ENCODE results near the gene SERHL2.
"Not testable (repeated sequence)": the region's sequence is repeated elsewhere in the genome, so short reads cannot be mapped to it uniquely, and the experiment has no call there.

Gene SERHL2

DNA sequence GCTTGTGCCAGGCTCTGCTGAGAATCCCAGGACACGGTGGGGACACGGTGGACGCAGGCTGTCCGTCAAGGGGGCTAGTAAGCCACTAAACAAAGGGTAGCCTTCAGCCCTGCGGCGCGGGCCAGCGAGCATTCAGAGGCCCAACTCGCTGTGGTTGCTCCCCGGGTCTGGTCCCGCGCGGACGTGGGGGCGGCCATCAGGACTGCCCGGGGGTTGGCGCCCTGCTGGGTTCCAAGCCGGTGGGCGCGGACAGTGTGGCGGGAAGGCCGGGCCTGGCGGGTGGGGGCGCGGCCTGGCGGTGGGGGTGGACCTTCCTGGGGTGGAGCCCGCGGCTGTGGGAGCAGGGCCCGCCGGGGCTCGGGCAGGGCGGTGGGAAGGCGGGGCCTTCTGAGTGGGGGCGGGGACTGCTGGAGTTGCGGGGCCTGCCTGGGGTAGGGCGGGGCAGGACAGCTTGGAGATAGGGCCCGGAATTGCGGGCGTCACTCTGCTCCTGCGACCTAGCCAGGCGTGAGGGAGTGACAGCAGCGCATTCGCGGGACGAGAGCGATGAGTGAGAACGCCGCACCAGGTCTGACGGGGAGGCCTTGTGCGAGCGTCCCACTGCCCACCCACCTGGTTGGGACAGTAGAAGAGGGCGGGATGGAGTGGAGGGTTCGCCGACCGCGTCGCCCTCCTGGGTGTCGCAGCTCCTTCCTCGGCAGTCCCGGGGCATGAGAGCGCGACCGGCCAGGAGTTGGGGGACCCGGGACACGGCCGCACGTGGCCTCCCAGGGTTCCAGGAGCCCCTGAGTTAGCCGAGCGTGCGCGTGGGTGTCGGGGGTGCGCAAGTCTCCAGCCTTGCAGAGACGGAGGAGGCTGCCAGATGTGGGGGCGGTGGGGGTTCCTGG, at the start of gene SERHL2:
Gene SERHL2 (plus strand): TSS at position 482 of the 887 bp plus-strand sequence. CDS start 65 bp downstream, at position 547.
- no peak for DNase-seq

DNA sequence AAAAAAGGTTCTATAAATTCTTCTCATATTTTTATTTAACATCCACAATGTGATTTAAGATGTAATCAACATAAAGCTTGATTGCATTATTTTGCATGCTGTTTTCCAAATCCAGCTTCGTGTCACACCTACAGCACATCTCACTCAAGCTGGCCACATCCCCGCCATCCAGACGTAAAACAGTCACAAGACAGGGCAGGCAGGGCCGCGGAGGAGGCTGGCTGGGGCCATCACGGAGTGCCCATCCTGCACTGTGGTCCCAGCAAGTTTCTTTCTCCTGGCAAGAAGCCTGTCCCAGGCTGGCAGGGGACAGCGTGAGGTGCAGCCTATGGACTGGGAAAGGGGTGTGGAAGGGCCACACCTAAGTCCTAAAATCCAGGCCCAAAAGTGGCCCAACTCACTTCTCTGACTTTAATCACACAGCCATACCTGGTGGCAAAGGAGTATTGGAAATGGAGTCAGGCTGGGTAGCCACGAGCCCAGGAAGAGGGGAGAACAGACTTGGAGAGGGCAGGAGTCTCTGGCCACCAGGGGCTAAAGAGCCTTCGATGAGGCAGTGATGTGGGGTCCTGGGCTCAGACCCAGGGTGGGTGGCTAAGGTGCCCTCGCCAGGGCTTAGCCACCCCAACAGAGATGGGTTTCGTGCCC, 45.3 kb upstream of the SERHL2 start:
- DNase-seq, result not testable (repeated sequence)

- DNase-seq, result not testable (repeated sequence)
Measured at GRCh38 chr22:42508975-42509364, 44.8 kb upstream of the SERHL2 start.

DNA sequence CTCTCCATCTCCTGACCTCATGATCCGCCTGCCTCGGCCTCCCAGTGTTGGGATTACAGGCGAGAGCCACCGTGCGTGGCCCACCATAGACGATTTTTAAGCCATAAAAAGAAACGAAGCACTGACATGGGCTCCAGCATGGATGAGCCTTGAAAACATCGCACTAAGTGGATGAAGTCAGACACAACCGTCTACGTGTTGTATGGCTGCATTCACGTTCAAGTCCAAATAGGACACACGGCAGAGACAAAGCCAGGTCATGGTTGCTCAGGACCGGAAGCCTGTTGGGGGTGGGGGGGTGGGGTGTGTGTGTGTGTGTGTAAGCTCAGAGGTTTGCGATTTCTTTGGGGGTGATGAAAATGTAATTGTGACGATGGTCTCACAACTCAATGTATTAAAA, 44.2 kb upstream of the SERHL2 start:
- DNase-seq, result no peak

DNA sequence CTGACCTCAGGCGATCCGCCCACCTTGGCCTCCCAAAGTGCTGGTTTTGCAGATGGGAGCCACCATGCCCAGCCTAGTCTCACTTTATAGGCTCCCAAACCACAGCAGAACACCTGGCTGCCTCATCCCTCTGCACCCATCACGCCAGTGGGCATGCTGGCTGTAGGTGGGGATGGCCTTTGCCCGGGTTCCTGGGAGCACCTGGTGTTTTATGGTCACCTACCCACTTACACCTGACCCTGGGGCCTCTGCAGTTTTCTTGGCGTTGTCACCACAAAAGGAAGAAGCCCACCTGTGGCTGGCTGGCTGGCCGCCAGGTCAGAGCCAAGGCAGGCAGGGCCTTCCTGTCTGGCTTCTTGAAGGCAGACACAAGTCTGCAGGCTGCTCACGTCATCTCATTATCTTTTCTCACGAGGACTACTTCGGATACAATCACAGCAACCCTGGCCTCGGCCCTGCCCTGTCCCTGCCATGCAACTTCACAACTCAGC, 42.3 kb upstream of the SERHL2 start:
- DNase-seq, result no peak

GRCh38 chr22:42512273-42512990, 41.3 kb upstream of the SERHL2 start:
- DNase-seq, result not testable (repeated sequence)

DNA sequence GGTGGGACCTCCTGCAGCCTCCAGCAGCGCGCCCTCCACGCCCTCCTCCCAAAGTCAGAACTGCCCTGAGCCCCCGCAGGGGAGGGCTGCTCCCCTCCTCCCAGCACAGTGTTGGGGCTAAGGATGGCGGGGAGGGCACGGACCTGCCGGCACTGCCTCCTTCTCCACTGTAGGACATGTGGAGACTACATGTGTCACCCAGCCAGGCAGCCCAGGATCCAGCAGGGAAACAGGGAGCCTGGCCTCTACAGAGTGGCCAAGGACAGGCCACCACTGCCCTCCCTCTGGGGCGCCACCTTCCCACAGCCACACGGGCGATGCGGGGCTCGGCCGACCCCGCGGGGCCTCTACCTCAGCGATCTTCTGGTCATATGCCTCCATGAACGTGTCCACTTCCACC, 39.4 kb upstream of the SERHL2 start:
- DNase-seq, result not testable (repeated sequence)

DNA sequence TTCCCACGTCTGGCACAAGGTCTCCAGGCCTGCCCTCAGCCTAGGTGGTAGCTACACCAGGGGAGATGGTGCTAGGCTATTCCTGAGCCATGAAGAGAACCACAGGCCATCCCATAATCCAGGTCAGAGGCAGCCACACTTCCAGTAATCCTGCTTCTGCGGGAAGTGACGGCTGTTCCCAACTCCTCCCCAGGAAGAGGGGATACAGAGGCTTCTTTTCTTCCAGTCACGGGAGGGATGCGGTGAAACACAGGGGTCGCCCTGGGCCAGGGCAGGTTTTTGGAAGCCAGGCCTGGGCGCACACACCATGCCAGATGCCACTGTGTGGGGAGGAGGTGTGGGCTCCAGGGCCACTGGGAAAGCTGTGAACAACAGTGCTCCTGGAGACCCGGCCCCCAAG, 38.5 kb upstream of the SERHL2 start:
- not testable (repeated sequence) for DNase-seq

- no peak for DNase-seq
Measured at GRCh38 chr22:42515896-42516295, 37.9 kb upstream of the SERHL2 start.

- not testable (repeated sequence) for DNase-seq
Measured at GRCh38 chr22:42517103-42517502, 36.7 kb upstream of the SERHL2 start.

DNA sequence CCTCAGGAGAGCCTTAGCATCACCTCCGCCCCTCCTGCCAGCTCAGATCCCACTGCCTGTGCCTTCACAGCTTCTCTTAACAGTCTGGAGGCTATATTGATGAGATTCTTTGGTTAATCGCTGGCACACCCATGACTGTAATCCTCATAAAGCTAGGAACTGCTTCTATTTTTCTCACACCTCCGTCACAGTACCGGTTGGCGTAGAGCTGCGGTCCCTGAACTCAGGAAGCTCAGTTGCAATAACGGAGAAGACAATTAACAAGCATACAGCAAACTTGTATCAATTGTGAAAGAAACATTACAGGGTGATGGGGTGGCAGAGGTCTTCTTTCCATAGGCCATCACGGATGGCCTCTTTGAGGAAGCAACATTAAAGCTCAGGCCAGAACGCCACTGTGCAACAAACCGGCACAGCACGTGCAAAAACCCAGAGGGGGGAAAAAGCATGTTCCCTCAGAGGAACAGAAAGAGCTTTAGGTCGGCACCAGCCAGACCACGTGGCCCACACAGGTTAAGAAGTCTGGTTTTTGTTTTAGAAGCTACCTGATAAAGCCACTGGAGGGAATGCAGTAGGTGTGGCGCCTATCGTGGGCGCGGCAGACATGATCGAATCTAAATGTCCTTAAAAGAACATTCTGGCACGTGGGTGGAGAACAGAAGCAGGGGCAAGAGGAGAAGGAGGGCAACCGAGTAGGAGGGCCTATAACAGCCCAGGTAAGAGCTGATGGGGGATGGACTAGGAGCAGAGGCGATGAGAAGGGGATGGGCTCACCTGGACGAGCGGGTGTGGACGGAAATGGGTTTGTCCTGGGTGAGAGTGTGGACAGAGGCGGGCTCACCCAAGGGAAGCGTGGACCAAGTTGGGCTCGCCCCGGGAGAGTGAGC, 34.9 kb upstream of the SERHL2 start:
- not testable (repeated sequence) for DNase-seq

GRCh38 chr22:42519525-42520401, 34.0 kb upstream of the SERHL2 start, which contains the start of gene RRP7A:
RRP7A (minus strand) TSS chr22:42519796; CDS start chr22:42519786, 10 bp downstream.
- DNase-seq, result no peak

- DNase-seq, result no peak
Measured at GRCh38 chr22:42521228-42521546, 32.6 kb upstream of the SERHL2 start.

DNA sequence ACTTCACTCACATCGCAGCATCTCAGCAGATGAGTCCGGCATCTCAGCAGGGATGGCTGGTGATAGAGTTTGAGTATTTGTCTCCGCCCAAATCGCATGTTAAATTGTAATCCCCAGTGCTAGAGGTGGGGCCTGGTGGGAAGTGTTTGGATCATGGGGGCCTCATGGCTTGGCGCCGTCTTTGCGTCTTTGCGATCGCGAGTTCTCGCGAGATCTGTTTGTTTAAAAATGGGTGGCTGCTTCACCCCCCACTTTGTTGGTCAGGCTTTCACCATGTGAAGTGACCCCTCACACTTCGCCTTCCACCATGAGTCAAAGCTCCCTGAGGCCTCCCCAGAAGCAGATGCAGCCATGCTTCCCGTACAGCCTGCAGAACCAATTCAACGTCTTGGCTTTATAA, 31.2 kb upstream of the SERHL2 start:
- DNase-seq, result no peak

- no peak for DNase-seq
Measured at GRCh38 chr22:42528591-42529307, 25.0 kb upstream of the SERHL2 start.

DNA sequence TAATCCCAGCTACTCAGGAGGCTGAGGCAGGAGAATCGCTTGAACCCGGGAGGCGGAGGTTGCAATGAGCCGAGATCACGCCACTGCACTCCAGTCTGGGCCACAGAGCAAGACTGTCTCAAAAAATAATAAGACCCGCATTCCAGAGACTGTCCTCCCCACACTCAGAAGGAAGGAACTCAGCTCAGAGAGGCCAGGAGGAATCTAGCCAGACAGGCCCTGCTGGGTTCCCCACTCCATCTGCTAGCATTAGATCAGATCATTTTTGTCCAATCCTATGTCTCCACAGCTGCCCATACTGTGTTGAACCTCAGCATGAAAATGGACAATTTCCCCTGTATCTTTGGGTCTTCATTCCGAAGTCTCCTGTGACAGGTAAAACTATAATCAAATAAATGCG, 24.3 kb upstream of the SERHL2 start:
- DNase-seq, result not testable (repeated sequence)

- not testable (repeated sequence) for DNase-seq
Measured at GRCh38 chr22:42531401-42532084, 22.2 kb upstream of the SERHL2 start.

DNA sequence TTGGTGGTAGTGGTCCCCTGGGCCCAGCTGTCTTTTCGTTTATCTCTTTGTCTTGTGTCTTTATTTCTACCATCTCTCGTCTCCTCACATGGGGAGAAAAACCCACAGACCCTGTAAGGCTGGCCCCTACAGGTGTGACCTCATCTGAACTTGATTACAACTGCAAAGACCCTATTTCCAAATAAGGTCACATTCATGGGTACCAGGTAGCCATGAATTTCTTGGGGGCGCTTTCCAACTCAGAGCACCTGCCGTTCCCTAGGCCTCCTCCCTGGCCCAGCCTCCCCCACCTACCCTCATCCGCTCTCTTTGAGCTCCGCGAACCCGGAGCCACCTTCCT, 20.1 kb upstream of the SERHL2 start:
- DNase-seq, result no peak

DNA sequence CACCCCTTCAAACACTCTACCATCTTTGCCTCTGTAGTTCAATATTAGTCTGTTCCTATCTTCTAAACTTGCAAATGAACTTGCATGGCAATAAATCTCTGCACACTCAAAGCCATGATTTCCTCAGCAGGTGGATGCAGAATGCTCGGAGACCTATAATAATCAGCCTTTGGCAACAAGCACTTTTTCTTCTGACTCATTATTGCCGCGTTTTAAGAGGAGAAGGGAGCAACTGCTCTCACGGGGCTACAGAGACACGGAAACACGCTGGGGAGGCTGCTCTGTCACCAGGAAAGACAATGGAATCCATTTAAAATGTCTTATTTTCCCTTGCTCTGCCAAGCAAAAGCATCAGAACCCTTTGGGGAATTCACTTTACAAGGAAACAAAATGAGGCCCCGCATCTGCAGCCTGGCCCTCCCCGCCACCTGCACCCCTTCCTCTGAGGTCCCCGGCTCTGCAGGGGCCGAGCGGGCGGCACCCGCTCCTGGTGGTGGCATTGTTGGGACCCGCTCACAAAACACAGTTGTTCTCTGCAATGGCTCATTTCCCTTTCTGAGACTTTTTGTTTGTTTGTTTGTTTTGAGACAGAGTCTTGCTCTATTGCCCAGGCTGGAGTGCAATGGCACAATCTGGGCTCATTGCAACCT, 18.5 kb upstream of the SERHL2 start:
- DNase-seq, result not testable (repeated sequence)

DNA sequence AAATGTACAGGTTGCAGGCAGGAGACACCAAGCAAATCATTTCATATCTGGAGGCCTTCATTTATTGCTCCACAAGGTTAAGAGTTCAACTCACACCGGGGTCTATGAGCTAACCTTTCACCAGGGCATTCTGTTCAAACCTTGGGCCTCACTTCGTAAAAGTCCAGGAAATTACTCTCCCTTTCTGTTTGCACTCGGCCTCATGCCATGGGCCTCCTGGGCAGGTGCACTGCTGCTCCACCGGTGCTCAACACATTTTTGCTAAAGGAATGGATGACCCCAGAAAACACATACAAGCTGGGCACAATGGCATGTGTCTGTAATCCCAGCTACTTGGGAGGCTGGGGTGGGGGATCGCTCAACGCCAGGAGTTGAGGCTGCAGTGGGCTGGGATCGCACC, 17.6 kb upstream of the SERHL2 start:
- DNase-seq, result no peak
